Activated CD8-positive, alpha-beta T cell treated with anti-CD3 and anti-CD28 coated beads, Interleukin-2, amount 10 ng/mL, durations not matched to agents 7 days and 5 days (primary cell): ENCODE measurements around the gene GPX4. TPM values are rescaled to one million over a fixed set of nuclear protein-coding genes. Genes with fewer than 3 reads are reported as not detected.

Experiments
- ATAC-seq: fragments of 150-1000 bp; cut with Tn5 transposase; one replicate; pipeline ENCODE4 v1.10.0; 2021; ENCODE audit warnings: moderate library complexity
- CTCF ChIA-PET: fragments of 350-600 bp; sonication (Branson Sonifier 250); formaldehyde crosslinking; loops from one replicate; lab custom pipeline; 2021; ENCODE audit warnings: antibody characterized with exemption; lab: Charles Lee
- POLR2A ChIA-PET: fragments of 350-600 bp; sonication (Branson Sonifier 250); formaldehyde crosslinking; loops from one replicate; lab custom pipeline; 2021; ENCODE audit warnings: antibody characterized with exemption; lab: Charles Lee
- DNase-seq: peaks from one replicate; pipeline ENCODE4 v3.0.0-alpha.2; 2020
- H3K27ac Mint-ChIP-seq: one replicate; pipeline ENCODE4 v1.8.0; 2021; ENCODE audit warnings: mild to moderate bottlenecking, mixed read lengths
- H3K27me3 Mint-ChIP-seq: one replicate; pipeline ENCODE4 v1.8.0; 2021; ENCODE audit warnings: low read depth, mixed read lengths
- H3K36me3 Mint-ChIP-seq: one replicate; pipeline ENCODE4 v1.8.0; 2021; ENCODE audit warnings: low read depth, mixed read lengths
- H3K4me1 Mint-ChIP-seq: one replicate; pipeline ENCODE4 v1.8.0; 2021; ENCODE audit warnings: low read depth, mixed read lengths
- H3K4me3 Mint-ChIP-seq: one replicate; pipeline ENCODE4 v1.8.0; 2021; ENCODE audit warnings: mild to moderate bottlenecking, mixed read lengths
- H3K9me3 Mint-ChIP-seq: one replicate; pipeline ENCODE4 v1.8.0; 2022; ENCODE audit warnings: mixed read lengths; ENCODE audit not compliant: insufficient read depth
- total RNA-seq, 2 experiments: library from RNA; stranded (reverse); gene quantifications; one replicate each; pipeline ENCODE4 v1.2.3, GENCODE V29; 2021

GPX4 gene, protein sequence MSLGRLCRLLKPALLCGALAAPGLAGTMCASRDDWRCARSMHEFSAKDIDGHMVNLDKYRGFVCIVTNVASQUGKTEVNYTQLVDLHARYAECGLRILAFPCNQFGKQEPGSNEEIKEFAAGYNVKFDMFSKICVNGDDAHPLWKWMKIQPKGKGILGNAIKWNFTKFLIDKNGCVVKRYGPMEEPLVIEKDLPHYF
- total RNA-seq, result 100 to 1,000 TPM; 174 to 177 TPM

DNA sequence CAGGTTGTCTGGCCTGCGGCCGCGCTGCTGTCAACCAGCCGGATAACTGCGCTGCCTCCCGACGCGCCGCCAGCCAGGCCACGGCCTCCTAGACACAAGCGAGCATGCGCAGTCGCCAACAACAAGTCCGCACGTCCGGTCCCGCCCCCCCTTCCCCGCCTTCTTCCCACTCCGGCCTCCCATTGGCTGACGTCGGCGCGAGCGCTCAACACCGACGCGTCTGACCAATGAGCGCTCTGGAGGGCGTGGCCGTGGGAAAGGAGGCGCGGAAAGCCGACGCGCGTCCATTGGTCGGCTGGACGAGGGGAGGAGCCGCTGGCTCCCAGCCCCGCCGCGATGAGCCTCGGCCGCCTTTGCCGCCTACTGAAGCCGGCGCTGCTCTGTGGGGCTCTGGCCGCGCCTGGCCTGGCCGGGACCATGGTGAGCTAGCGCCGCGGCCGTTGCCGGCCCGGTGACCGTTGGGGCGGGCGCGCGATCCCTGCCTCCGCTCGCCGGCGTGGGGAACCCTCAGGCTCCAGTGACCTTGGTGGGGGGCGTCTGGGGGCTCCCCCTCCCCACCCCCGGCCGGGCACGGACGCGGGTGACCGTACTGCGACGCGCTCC, at the start of gene GPX4:
Gene GPX4, plus strand, starts transcription at position 287 of the 603 bp plus-strand sequence. Its CDS starts 50 bp downstream, at position 337.
- CTCF ChIA-PET, result no interaction called here
- Mint-ChIP-seq H3K36me3 (peaks cover 8% of the 10 kb centered on the region), H3K27ac (peak within 1 kb of the TSS; percentile 83), H3K27me3 (no peaks in the 10 kb centered on the region), H3K4me1 (peaks cover 46% of the 10 kb centered on the region), H3K4me3 (peak within 1 kb of the TSS; percentile 75), H3K9me3 (no peaks in the 10 kb centered on the region)
- POLR2A ChIA-PET, result interaction anchor here (0.9 to 2.2 kb wide), 4 partner anchors 9 to 76 kb away, joined by 3 to 10 read pairs (median 4); partner anchors contain the start of gene ARHGAP45
- DNase-seq (peak; percentile 99), ATAC-seq (peak; percentile 93)

DNA sequence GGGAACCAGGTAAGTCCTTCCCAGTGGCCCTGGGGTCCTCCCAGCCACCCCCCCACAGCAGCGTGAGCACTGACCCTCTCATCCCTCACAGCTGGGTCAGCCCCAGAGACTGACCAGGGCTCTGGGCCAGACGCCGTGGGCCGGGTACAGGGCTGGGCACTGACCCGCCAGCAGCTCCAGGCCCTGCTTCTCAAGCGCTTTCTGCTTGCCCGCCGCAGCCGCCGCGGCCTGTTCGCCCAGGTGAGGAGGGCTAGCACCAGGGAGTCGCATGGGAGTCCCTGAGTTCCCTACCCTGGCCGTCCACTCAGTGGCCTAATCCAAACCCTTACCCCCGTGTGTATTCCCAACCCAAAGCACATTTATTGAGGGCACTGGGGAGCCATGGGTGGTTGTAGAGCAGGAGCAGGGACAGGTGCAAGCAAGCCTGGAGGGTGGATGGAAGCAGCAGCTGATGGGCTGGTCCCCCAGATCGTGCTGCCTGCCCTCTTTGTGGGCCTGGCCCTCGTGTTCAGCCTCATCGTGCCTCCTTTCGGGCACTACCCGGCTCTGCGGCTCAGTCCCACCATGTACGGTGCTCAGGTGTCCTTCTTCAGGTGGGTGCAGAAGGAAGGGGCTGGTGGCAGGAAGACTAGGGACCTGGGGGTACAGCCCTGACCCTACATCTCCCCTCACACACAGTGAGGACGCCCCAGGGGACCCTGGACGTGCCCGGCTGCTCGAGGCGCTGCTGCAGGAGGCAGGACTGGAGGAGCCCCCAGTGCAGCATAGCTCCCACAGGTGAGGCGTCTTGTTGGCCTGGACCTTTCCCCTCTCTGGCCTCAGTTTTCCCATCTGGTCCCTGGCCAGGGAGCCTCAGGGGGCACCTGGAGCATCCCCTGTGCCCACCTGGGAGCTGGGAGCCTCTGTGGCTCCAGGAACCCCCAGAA, 49.4 kb upstream of the GPX4 start:
- POLR2A ChIA-PET, result interaction anchor here (0.8 to 1.6 kb wide), 2 partner anchors 11 to 13 kb away, joined by 3 to 5 read pairs; partner anchors contain the start of gene ARHGAP45
- no peaks in the 10 kb centered on the region for H3K27me3 Mint-ChIP-seq

GRCh38 chr19:1055028-1055425, 48.8 kb upstream of the GPX4 start:
- Mint-ChIP-seq H3K27me3 (no peaks in the 10 kb centered on the region), H3K27ac (no peak overlapping the region), H3K4me1 (peaks cover 20% of the 10 kb centered on the region), H3K4me3 (no peak overlapping the region), H3K9me3 (no peaks in the 10 kb centered on the region), H3K36me3 (peaks cover 52% of the 10 kb centered on the region)
- DNase-seq (no peak), ATAC-seq (no peak)
- ChIA-PET POLR2A (interaction anchor here (0.8 to 1.6 kb wide), 2 partner anchors 12 kb away, joined by 4 to 5 read pairs; partner anchors contain the start of gene ARHGAP45), CTCF (interaction anchor here (1.1 kb wide), 1 partner anchor 10 kb away, joined by 3 read pairs; no protein-coding TSS in a partner anchor)

More for the DNA sequence above, 49.4 kb upstream of the GPX4 start:
- no peak for ATAC-seq
- Mint-ChIP-seq H3K4me3 (no peak overlapping the region), H3K27ac (no peak overlapping the region), H3K9me3 (no peaks in the 10 kb centered on the region), H3K4me1 (peaks cover 20% of the 10 kb centered on the region), H3K36me3 (peaks cover 46% of the 10 kb centered on the region)
- CTCF ChIA-PET, result interaction anchor here (1.1 kb wide), 1 partner anchor 10 kb away, joined by 3 read pairs; no protein-coding TSS in a partner anchor
- no peak for DNase-seq

DNA sequence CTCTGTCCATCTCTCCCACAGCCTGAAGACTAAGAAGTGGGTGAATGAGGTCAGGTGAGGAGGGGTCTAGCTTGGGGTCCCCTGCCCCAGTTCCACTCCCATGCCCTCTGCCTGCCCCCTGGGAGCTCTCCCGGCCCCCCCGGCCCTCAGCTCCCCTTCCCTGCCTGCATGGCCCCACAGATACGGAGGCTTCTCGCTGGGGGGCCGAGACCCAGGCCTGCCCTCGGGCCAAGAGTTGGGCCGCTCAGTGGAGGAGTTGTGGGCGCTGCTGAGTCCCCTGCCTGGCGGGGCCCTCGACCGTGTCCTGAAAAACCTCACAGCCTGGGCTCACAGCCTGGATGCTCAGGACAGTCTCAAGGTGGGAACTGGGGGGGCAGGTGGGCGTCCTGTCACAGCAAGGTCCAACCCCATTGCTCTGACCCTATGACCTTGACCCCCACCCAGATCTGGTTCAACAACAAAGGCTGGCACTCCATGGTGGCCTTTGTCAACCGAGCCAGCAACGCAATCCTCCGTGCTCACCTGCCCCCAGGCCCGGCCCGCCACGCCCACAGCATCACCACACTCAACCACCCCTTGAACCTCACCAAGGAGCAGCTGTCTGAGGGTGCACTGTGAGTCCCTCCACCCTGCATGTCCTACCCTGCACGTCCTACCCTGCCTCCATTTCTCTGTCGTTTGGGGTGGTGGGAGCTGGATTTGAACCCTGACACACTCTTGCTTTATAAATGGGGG, 47.7 kb upstream of the GPX4 start:
- Mint-ChIP-seq H3K36me3 (peaks cover 52% of the 10 kb centered on the region), H3K27me3 (no peaks in the 10 kb centered on the region), H3K4me1 (peaks cover 20% of the 10 kb centered on the region), H3K4me3 (no peak overlapping the region), H3K27ac (no peak overlapping the region), H3K9me3 (no peaks in the 10 kb centered on the region)
- ChIA-PET POLR2A (interaction anchor here (0.8 kb wide), 1 partner anchor 11 kb away, joined by 4 read pairs; the partner anchor contains the start of gene ARHGAP45), CTCF (interaction anchor here (1.0 kb wide), 1 partner anchor 15 kb away, joined by 3 read pairs; no protein-coding TSS in a partner anchor)
- no peak for DNase-seq
- no peak for ATAC-seq

- DNase-seq (no peak), ATAC-seq (peak; percentile 31)
- Mint-ChIP-seq H3K36me3 (peaks cover 52% of the 10 kb centered on the region), H3K27me3 (no peaks in the 10 kb centered on the region), H3K9me3 (no peaks in the 10 kb centered on the region), H3K4me3 (no peak overlapping the region), H3K27ac (no peak overlapping the region), H3K4me1 (peaks cover 15% of the 10 kb centered on the region)
- CTCF ChIA-PET, result interaction anchor here (1.3 to 2.0 kb wide), 4 partner anchors 10 to 187 kb away, joined by 3 to 7 read pairs (median 4); partner anchors contain the start of gene ARHGAP45
- POLR2A ChIA-PET, result interaction anchor here (0.7 to 1.2 kb wide), 2 partner anchors 30 to 135 kb away, joined by 3 to 4 read pairs; no protein-coding TSS in a partner anchor
Measured at GRCh38 chr19:1057176-1057855, 46.5 kb upstream of the GPX4 start.

DNA sequence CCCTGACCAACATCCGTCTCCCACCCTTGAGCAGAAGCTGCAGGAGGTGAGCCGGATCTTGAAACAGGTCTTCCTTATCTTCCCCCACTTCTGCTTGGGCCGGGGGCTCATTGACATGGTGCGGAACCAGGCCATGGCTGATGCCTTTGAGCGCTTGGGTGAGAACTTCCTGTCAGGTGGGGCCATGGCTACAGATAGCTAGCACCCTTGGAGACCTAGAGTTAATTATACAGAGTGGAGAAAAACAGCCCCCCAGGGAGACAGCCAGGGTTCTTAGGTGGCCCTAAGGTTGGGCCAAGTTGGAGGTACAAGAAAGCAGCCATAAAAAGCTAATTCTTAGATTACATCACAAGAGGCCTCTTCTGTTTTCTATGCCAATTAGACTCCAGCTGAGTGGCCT, 45.7 kb upstream of the GPX4 start:
- ChIA-PET POLR2A (interaction anchor here (0.5 to 1.2 kb wide), 2 partner anchors 10 to 30 kb away, joined by 3 to 4 read pairs; no protein-coding TSS in a partner anchor), CTCF (interaction anchor here (1.3 to 2.0 kb wide), 4 partner anchors 9 to 186 kb away, joined by 3 to 7 read pairs (median 4); partner anchors contain the start of gene ARHGAP45)
- peak overlapping the region; percentile 43 for H3K27ac Mint-ChIP-seq
- no peaks in the 10 kb centered on the region for H3K9me3 Mint-ChIP-seq
- no peak for ATAC-seq
- H3K36me3 Mint-ChIP-seq, result peaks cover 55% of the 10 kb centered on the region
- no peak overlapping the region for H3K4me3 Mint-ChIP-seq
- H3K27me3 Mint-ChIP-seq, result no peaks in the 10 kb centered on the region
- DNase-seq, result no peak
- peaks cover 15% of the 10 kb centered on the region for H3K4me1 Mint-ChIP-seq

- CTCF ChIA-PET, result interaction anchor here (1.1 kb wide), 1 partner anchor 39 kb away, joined by 3 read pairs; the partner anchor contains the start of gene RNU6-2
Measured at GRCh38 chr19:1060689-1061088, 43.1 kb upstream of the GPX4 start.

GRCh38 chr19:1061987-1062386, 41.8 kb upstream of the GPX4 start:
- POLR2A ChIA-PET, result interaction anchor here (0.7 kb wide), 1 partner anchor 21 kb away, joined by 3 read pairs; no protein-coding TSS in a partner anchor

More at GRCh38 chr19:1060689-1061088, 43.1 kb upstream of the GPX4 start:
- Mint-ChIP-seq H3K27me3 (no peaks in the 10 kb centered on the region), H3K4me1 (peaks cover 38% of the 10 kb centered on the region), H3K9me3 (no peaks in the 10 kb centered on the region), H3K4me3 (no peak overlapping the region), H3K36me3 (peaks cover 51% of the 10 kb centered on the region), H3K27ac (no peak overlapping the region)
- DNase-seq (no peak), ATAC-seq (no peak)
- POLR2A ChIA-PET, result no interaction called here

GRCh38 chr19:1062387-1063029, 41.3 kb upstream of the GPX4 start:
- ATAC-seq (no peak), DNase-seq (peak; percentile 56)
- peaks cover 45% of the 10 kb centered on the region for H3K4me1 Mint-ChIP-seq
- H3K27ac Mint-ChIP-seq, result no peak overlapping the region
- no peaks in the 10 kb centered on the region for H3K9me3 Mint-ChIP-seq
- no peaks in the 10 kb centered on the region for H3K27me3 Mint-ChIP-seq
- H3K36me3 Mint-ChIP-seq, result peaks cover 35% of the 10 kb centered on the region
- ChIA-PET CTCF (no interaction called here), POLR2A (interaction anchor here (0.7 kb wide), 1 partner anchor 22 kb away, joined by 3 read pairs; no protein-coding TSS in a partner anchor)
- H3K4me3 Mint-ChIP-seq, result no peak overlapping the region

More at GRCh38 chr19:1061987-1062386, 41.8 kb upstream of the GPX4 start:
- ATAC-seq, result no peak
- CTCF ChIA-PET, result no interaction called here
- Mint-ChIP-seq H3K27ac (no peak overlapping the region), H3K4me3 (no peak overlapping the region), H3K27me3 (no peaks in the 10 kb centered on the region), H3K4me1 (peaks cover 49% of the 10 kb centered on the region), H3K9me3 (no peaks in the 10 kb centered on the region), H3K36me3 (peaks cover 40% of the 10 kb centered on the region)
- DNase-seq, result no peak
